A549 (cell line): ENCODE data around the gene TSHZ2. TPM values are rescaled to one million over a fixed set of nuclear protein-coding genes. Genes with fewer than 3 reads are reported as not detected.

Experiments
- ATAC-seq, 2 experiments: fragments of 200-7000 bp in 1 of 2; fragments of >200 bp in 1 of 2; cut with Nextera tagmentation in 1 of 2; cut with Tn5 transposase in 1 of 2; 3 replicates each; pipeline versions ENCODE4 v1.8.0 to v1.9.1; 2018 to 2020; ENCODE audit warnings: mild to moderate bottlenecking in 1 of 2, moderate library complexity in 1 of 2
- CTCF ChIA-PET: fragments of 300-600 bp; sonication (Branson Sonifier 250); formaldehyde crosslinking; extraction: SDS; loops from one replicate; lab custom pipeline; 2021; ENCODE audit warnings: antibody characterized with exemption, inconsistent platforms; lab: Yijun Ruan, JAX
- POLR2A ChIA-PET: fragments of 350-600 bp; formaldehyde crosslinking; extraction: SDS; loops from one replicate; lab custom pipeline; 2021; ENCODE audit warnings: antibody characterized with exemption, inconsistent platforms; lab: Yijun Ruan, JAX
- DNase-seq, 2 experiments: peaks; one replicate each; pipeline versions ENCODE4 v3.0.0 to v3.0.0-alpha.2; 2011 to 2016; ENCODE audit warnings: low read depth in 1 of 2, low spot score in 1 of 2
- FAIRE-seq: peaks from 2 replicates; lab custom pipeline; 2011; peaks lifted over from hg19 to GRCh38; lab: Jason Lieb, UNC
- H3K27ac ChIP-seq, 2 experiments: fragments of >200 bp; sonication (Bioruptor Twin); formaldehyde crosslinking; 3 replicates each; pipeline ENCODE4 v1.5.1; 2016 to 2017
- H3K4me1 ChIP-seq: fragments of >200 bp; sonication (Bioruptor Twin); formaldehyde crosslinking; 3 replicates; pipeline ENCODE4 v1.6.1; 2016
- H3K4me2 ChIP-seq: fragments of >200 bp; sonication (Bioruptor Twin); formaldehyde crosslinking; 3 replicates; pipeline ENCODE4 v1.6.1; 2016
- H3K4me3 ChIP-seq: fragments of >200 bp; sonication (Bioruptor Twin); formaldehyde crosslinking; 3 replicates; pipeline ENCODE4 v1.5.1; 2016
- H3K9me3 ChIP-seq: fragments of >200 bp; sonication (Bioruptor Twin); formaldehyde crosslinking; 3 replicates; pipeline ENCODE4 v1.6.1; 2016
- BHLHE40 ChIP-seq: IDR thresholded peaks from 2 replicates; pipeline ENCODE4 v1.6.1; 2012; ENCODE audit warnings: low read depth, low read length, inconsistent platforms
- CHD2 ChIP-seq: fragments of 150-350 bp; IDR thresholded peaks from 2 replicates; pipeline ENCODE4 v1.6.1; 2014; ENCODE audit warnings: low read length; ENCODE audit not compliant: partially characterized antibody
- CTCF ChIP-seq: fragments of >200 bp; sonication (Bioruptor Twin); formaldehyde crosslinking; IDR thresholded peaks from 3 replicates; pipeline ENCODE4 v1.5.1; 2016
- EHMT2 ChIP-seq: fragments of 200-600 bp; sonication (generic); IDR thresholded peaks from 2 replicates; pipeline ENCODE4 v1.6.1; 2016; ENCODE audit warnings: antibody characterized with exemption, low read depth, mild to moderate bottlenecking, moderate library complexity
- EP300 ChIP-seq, 2 experiments: fragments of >200 bp; sonication (Bioruptor Twin); formaldehyde crosslinking; IDR thresholded peaks; 2 replicates in 1 of 2; 3 replicates in 1 of 2; pipeline ENCODE4 v1.6.1; 2016 to 2017
- FOSB ChIP-seq: fragments of 250-450 bp; sonication (Bioruptor Pico); IDR thresholded peaks from 2 replicates; pipeline ENCODE4 v1.5.0; 2020; ENCODE audit warnings: mild to moderate bottlenecking, moderate library complexity
- HDAC2 ChIP-seq: fragments of 200-600 bp; sonication (generic); IDR thresholded peaks from 2 replicates; pipeline ENCODE4 v1.6.1; 2016
- HEYL ChIP-seq: fragments of 250-450 bp; sonication (Bioruptor Pico); IDR thresholded peaks from 2 replicates; pipeline ENCODE4 v1.8.0; 2021; ENCODE audit warnings: mild to moderate bottlenecking, moderate library complexity
- HOXA7 ChIP-seq: fragments of 250-450 bp; sonication (Bioruptor Pico); IDR thresholded peaks from 2 replicates; pipeline ENCODE4 v1.5.0; 2020; ENCODE audit warnings: mild to moderate bottlenecking, moderate library complexity
- HOXB5 ChIP-seq: fragments of 250-450 bp; sonication (Bioruptor Pico); IDR thresholded peaks from 2 replicates; pipeline ENCODE4 v1.5.0; 2020; ENCODE audit warnings: mild to moderate bottlenecking, moderate library complexity
- JUN ChIP-seq, 2 experiments: fragments of >200 bp; sonication (Bioruptor Twin); formaldehyde crosslinking; IDR thresholded peaks; 2 replicates in 1 of 2; 3 replicates in 1 of 2; pipeline ENCODE4 v1.6.1; 2016 to 2017
- JUNB ChIP-seq: fragments of >200 bp; sonication (Bioruptor Twin); formaldehyde crosslinking; IDR thresholded peaks from 2 replicates; pipeline ENCODE4 v1.6.1; 2016
- NR3C1 ChIP-seq: fragments of >200 bp; sonication (Bioruptor Twin); formaldehyde crosslinking; IDR thresholded peaks from 3 replicates; pipeline ENCODE4 v1.6.1; 2017
- POLR2AphosphoS2 ChIP-seq: conservative IDR thresholded peaks from 2 replicates; pipeline ENCODE4 v1.6.1; 2012; ENCODE audit warnings: low read length, improper control_type of control experiment, inconsistent platforms
- SMC3 ChIP-seq: fragments of >200 bp; sonication (Bioruptor Twin); formaldehyde crosslinking; IDR thresholded peaks from 3 replicates; pipeline ENCODE4 v1.6.1; 2018; ENCODE audit warnings: inconsistent platforms
- SREBF2 ChIP-seq: fragments of 450-650 bp; IDR thresholded peaks from 2 replicates; pipeline ENCODE4 v1.6.1; 2014; ENCODE audit warnings: mild to moderate bottlenecking, moderate library complexity
- TFCP2L1 ChIP-seq: fragments of 250-450 bp; sonication (Bioruptor Pico); IDR thresholded peaks from 2 replicates; pipeline ENCODE4 v1.5.0; 2021; ENCODE audit warnings: mild to moderate bottlenecking
- ZC3H11A ChIP-seq: fragments of 450-650 bp; IDR thresholded peaks from 2 replicates; pipeline ENCODE4 v1.6.1; 2014; ENCODE audit warnings: antibody characterized with exemption, mild to moderate bottlenecking
- ZFP36 ChIP-seq: fragments of 450-650 bp; IDR thresholded peaks from 2 replicates; pipeline ENCODE4 v1.6.1; 2014; ENCODE audit warnings: borderline replicate concordance; ENCODE audit not compliant: partially characterized antibody
- ZSCAN20 ChIP-seq: fragments of 250-450 bp; sonication (Bioruptor Pico); IDR thresholded peaks from 2 replicates; pipeline ENCODE4 v1.8.0; 2022; ENCODE audit warnings: mild to moderate bottlenecking, moderate library complexity
- WGBS: methylation state at CpG from one replicate; pipeline ENCODE4 v1.1.6; 2017; ENCODE audit errors: missing lambda C conversion rate; 5-methylcytosine and 5-hydroxymethylcytosine counted together
- polyA plus RNA-seq, 4 experiments: library from polyadenylated mRNA; depleted of rRNA in 3 of 4; stranded (reverse); fragments of >200 nt; fragmentation: RNase III in 1 of 4; extraction: RNeasy Plus Mini Kit Qiagen cat#74134 plus additional on column Dnase treatment in 1 of 4; gene quantifications; 2 replicates in 3 of 4; 3 replicates in 1 of 4; pipeline ENCODE4 v1.2.3, GENCODE V29; 2011 to 2017
- TF ChIP-seq, protein P1 (sequence below): fragments of 200-600 bp; sonication (generic); IDR thresholded peaks from 2 replicates; pipeline ENCODE4 v1.6.1; 2016; ENCODE audit warnings: antibody characterized with exemption, mild to moderate bottlenecking, moderate library complexity
- TF ChIP-seq, protein P2 (sequence below): fragments of 250-450 bp; sonication (Bioruptor Pico); IDR thresholded peaks from 2 replicates; pipeline ENCODE4 v1.5.0; 2021; ENCODE audit warnings: mild to moderate bottlenecking, moderate library complexity, borderline replicate concordance

Gene TSHZ2
- polyA plus RNA-seq, 2 of the 4 experiments (the other 2 are of a cell fraction): not detected

- CTCF ChIA-PET: no interaction called here
- no peak for FAIRE-seq
- WGBS: 33% methylated on average over 4 of the region's 4 CpGs
Measured at GRCh38 chr20:53438368-53438767, 466.2 kb downstream of the TSHZ2 start.

DNA sequence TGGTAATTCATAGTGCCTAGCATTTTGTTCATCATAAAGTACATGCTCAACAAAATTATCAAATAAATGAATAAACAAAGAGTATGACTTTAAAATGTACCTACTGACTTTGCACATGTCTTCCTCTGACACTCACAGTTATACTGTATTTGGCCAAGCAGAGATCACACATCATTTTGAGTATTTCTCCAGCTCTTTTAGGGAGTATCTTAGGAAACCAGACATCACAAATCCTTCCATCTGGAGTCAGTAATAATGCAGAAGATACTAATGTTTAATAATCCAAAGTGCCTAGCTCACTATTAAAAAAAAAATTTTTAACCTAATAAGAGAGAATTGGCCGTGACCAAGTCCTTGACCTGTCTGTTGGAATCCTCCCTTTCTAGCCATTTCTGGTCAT is 466.9 kb downstream of the TSHZ2 start:
- Histone ChIP-seq H3K27ac (no peak overlapping the region), H3K4me2 (no peak overlapping the region), H3K9me3 (no peaks in the 10 kb centered on the region; the same call in 2 of the 3 replicates), H3K4me1 (no peaks in the 10 kb centered on the region), H3K4me3 (no peak overlapping the region)
- no peak for TF ChIP-seq EP300 (IDR thresholded peaks at IDR 0.05)
- TF ChIP-seq SREBF2: no peak
- TF ChIP-seq EHMT2: no peak
- TF ChIP-seq ZFP36: no peak
- TF ChIP-seq SMC3: no peak
- no peak for TF ChIP-seq HDAC2
- TF ChIP-seq CHD2: no peak
- TF ChIP-seq HOXB5 (CRISPR knock-in tag): no peak
- no peak for TF ChIP-seq POLR2AphosphoS2
- TF ChIP-seq HEYL (CRISPR knock-in tag): no peak
- no peak for TF ChIP-seq ZSCAN20
- no peak for TF ChIP-seq NR3C1
- no peak for DNase-seq
- 12% methylated on average over 1 of the region's 1 CpG for WGBS
- no peak for FAIRE-seq
- POLR2A ChIA-PET: no interaction called here
- CTCF ChIA-PET: no interaction called here
- ATAC-seq: no peak

More at GRCh38 chr20:53438368-53438767, 466.2 kb downstream of the TSHZ2 start:
- Histone ChIP-seq H3K9me3 (no peaks in the 10 kb centered on the region; the same call in 2 of the 3 replicates), H3K4me2 (no peak overlapping the region), H3K4me3 (no peak overlapping the region), H3K4me1 (no peaks in the 10 kb centered on the region), H3K27ac (no peak overlapping the region)
- TF ChIP-seq JUNB (no peak), BHLHE40 (no peak), FOSB (CRISPR knock-in tag) (no peak), SMC3 (no peak)
- POLR2A ChIA-PET: no interaction called here
- ATAC-seq (no peak), DNase-seq (no peak)

GRCh38 chr20:53439616-53440015 is 467.5 kb downstream of the TSHZ2 start:
- CTCF ChIA-PET: interaction anchor here (0.6 kb wide), 1 partner anchor 501 kb away, joined by 3 read pairs; no protein-coding TSS in a partner anchor
- Histone ChIP-seq H3K4me2 (no peak overlapping the region), H3K4me3 (no peak overlapping the region), H3K4me1 (no peaks in the 10 kb centered on the region)
- no peak for DNase-seq
- TF ChIP-seq TFCP2L1 (CRISPR knock-in tag): no peak
- TF ChIP-seq JUN (IDR thresholded peaks at IDR 0.05): no peak
- TF ChIP-seq, protein P1, sequence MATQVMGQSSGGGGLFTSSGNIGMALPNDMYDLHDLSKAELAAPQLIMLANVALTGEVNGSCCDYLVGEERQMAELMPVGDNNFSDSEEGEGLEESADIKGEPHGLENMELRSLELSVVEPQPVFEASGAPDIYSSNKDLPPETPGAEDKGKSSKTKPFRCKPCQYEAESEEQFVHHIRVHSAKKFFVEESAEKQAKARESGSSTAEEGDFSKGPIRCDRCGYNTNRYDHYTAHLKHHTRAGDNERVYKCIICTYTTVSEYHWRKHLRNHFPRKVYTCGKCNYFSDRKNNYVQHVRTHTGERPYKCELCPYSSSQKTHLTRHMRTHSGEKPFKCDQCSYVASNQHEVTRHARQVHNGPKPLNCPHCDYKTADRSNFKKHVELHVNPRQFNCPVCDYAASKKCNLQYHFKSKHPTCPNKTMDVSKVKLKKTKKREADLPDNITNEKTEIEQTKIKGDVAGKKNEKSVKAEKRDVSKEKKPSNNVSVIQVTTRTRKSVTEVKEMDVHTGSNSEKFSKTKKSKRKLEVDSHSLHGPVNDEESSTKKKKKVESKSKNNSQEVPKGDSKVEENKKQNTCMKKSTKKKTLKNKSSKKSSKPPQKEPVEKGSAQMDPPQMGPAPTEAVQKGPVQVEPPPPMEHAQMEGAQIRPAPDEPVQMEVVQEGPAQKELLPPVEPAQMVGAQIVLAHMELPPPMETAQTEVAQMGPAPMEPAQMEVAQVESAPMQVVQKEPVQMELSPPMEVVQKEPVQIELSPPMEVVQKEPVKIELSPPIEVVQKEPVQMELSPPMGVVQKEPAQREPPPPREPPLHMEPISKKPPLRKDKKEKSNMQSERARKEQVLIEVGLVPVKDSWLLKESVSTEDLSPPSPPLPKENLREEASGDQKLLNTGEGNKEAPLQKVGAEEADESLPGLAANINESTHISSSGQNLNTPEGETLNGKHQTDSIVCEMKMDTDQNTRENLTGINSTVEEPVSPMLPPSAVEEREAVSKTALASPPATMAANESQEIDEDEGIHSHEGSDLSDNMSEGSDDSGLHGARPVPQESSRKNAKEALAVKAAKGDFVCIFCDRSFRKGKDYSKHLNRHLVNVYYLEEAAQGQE: no peak
- TF ChIP-seq CTCF: no peak
- TF ChIP-seq, protein P2, sequence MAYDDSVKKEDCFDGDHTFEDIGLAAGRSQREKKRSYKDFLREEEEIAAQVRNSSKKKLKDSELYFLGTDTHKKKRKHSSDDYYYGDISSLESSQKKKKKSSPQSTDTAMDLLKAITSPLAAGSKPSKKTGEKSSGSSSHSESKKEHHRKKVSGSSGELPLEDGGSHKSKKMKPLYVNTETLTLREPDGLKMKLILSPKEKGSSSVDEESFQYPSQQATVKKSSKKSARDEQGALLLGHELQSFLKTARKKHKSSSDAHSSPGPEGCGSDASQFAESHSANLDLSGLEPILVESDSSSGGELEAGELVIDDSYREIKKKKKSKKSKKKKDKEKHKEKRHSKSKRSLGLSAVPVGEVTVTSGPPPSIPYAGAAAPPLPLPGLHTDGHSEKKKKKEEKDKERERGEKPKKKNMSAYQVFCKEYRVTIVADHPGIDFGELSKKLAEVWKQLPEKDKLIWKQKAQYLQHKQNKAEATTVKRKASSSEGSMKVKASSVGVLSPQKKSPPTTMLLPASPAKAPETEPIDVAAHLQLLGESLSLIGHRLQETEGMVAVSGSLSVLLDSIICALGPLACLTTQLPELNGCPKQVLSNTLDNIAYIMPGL (CRISPR knock-in tag): no peak
- no peak for TF ChIP-seq NR3C1
- TF ChIP-seq ZC3H11A: no peak
- no peak for TF ChIP-seq HOXA7 (CRISPR knock-in tag)
- TF ChIP-seq, all 56 proteins: peak for 0
- POLR2A ChIA-PET: no interaction called here
- FAIRE-seq (no peak), ATAC-seq (no peak)
- 39% methylated on average over 2 of the region's 2 CpGs for WGBS
- H3K27ac ChIP-seq: no peak overlapping the region
- no peaks in the 10 kb centered on the region; the same call in 2 of the 3 replicates for H3K9me3 ChIP-seq
